ENCODE results near the gene TBC1D1. TPM values are rescaled to one million over a fixed set of nuclear protein-coding genes. Genes with fewer than 3 reads are reported as not detected.

Gene TBC1D1
- polyA plus RNA-seq, 2 donors, result 10.4 to 15.3 TPM

DNA sequence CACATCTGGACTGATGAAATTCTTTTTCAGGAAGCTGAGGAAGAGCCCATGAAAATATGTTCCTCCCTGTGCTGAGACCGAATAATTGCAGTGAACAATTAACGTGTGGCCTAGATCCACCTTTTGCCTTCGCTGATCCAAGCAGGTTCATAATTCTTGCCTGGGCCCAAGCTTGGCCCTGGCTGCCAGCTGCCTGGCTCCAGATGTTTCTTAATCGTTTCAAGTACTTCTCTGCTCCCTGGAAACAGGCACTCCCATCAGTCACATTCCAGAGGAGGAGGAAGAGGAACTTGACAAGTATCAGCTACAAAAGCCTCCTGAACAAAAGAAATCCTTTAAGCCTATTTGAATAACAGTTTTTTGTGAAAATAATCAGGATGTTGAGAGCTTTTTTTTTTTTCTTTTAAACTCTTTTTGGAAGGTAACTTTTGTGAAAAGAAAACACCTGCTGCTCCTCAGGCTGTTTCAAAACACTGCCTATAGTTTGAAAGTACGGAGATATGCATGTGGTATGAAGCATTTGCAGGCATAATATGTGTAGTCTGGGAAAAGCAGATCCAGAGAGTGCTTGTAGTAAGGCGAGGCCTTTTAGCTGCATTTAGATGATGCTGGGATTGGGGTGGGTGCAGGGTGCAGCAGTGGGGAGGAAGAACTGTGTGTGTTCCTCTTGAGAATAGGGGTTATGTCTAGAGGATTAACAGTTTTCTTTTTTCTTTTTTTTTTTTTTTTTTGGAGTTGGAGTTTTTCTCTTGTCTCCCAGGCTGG lies 223.7 kb downstream of the TBC1D1 start:
- H3K27ac ChIP-seq (ENCODE audit: low read depth in 2 of 2, low read length in 1 of 2), result no peak overlapping the region

GRCh38 chr4:38115601-38116000 lies 224.7 kb downstream of the TBC1D1 start:
- Histone ChIP-seq H3K27me3 (ENCODE audit: control insufficient read depth in 1 of 2, insufficient read depth in 2 of 2, low read length in 2 of 2) (no peaks in the 10 kb centered on the region), H3K9me3 (ENCODE audit: control insufficient read depth in 2 of 2, insufficient read depth in 1 of 2, low read depth in 1 of 2, low read length in 1 of 2) (no peaks in the 10 kb centered on the region), H3K27ac (ENCODE audit: low read depth in 2 of 2, low read length in 1 of 2) (no peak overlapping the region), H3K4me3 (ENCODE audit: low read depth in 1 of 2, low read length in 2 of 2) (no peak overlapping the region), H3K4me1 (ENCODE audit: control insufficient read depth in 2 of 2, insufficient read depth in 2 of 2, low read length in 1 of 2) (no peaks in the 10 kb centered on the region), H3K36me3 (ENCODE audit: control insufficient read depth in 2 of 2, insufficient read depth in 2 of 2, low read length in 1 of 2) (no peaks in the 10 kb centered on the region)
- 80% methylated on average over 5 of the region's 5 CpGs for WGBS, 2 donors

More for the DNA sequence above, 223.7 kb downstream of the TBC1D1 start:
- Histone ChIP-seq H3K9me3 (ENCODE audit: control insufficient read depth in 2 of 2, insufficient read depth in 1 of 2, low read depth in 1 of 2, low read length in 1 of 2) (no peaks in the 10 kb centered on the region), H3K4me1 (ENCODE audit: control insufficient read depth in 2 of 2, insufficient read depth in 2 of 2, low read length in 1 of 2) (no peaks in the 10 kb centered on the region), H3K27me3 (ENCODE audit: control insufficient read depth in 1 of 2, insufficient read depth in 2 of 2, low read length in 2 of 2) (no peaks in the 10 kb centered on the region), H3K36me3 (ENCODE audit: control insufficient read depth in 2 of 2, insufficient read depth in 2 of 2, low read length in 1 of 2) (no peaks in the 10 kb centered on the region), H3K4me3 (ENCODE audit: low read depth in 1 of 2, low read length in 2 of 2) (no peak overlapping the region)
- WGBS, 2 donors, result 24 to 43% methylated on average over 6 of the region's 6 CpGs

DNA sequence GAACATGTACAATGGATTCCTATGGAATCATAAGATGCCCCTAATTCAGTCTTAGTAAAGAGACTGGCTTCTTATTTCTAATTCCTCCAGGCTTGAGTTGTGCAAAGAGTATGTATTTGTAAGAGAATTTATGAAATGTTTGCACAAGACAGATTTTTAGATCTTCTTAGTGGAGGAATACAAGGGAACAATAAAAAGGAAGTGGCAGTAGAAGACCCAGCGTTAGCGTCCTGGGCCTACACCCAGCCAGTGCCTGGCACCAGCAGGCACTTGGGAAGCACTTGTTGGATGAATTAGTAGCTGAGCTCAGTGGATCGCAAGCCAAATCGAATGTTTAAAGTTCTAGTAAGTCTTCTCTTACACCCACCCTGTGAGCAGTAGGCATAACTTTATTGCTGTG lies 226.7 kb downstream of the TBC1D1 start:
- H3K27ac ChIP-seq (ENCODE audit: low read depth in 2 of 2, low read length in 1 of 2), result no peak overlapping the region
- no peaks in the 10 kb centered on the region for H3K27me3 ChIP-seq (ENCODE audit: control insufficient read depth in 1 of 2, insufficient read depth in 2 of 2, low read length in 2 of 2)
- no peaks in the 10 kb centered on the region for H3K4me1 ChIP-seq (ENCODE audit: control insufficient read depth in 2 of 2, insufficient read depth in 2 of 2, low read length in 1 of 2)
- H3K36me3 ChIP-seq (ENCODE audit: control insufficient read depth in 2 of 2, insufficient read depth in 2 of 2, low read length in 1 of 2), result no peaks in the 10 kb centered on the region
- WGBS, 2 donors, result 73 to 79% methylated on average over 4 of the region's 4 CpGs
- no peak overlapping the region for H3K4me3 ChIP-seq (ENCODE audit: low read depth in 1 of 2, low read length in 2 of 2)
- H3K9me3 ChIP-seq (ENCODE audit: control insufficient read depth in 2 of 2, insufficient read depth in 1 of 2, low read depth in 1 of 2, low read length in 1 of 2), result no peaks in the 10 kb centered on the region

DNA sequence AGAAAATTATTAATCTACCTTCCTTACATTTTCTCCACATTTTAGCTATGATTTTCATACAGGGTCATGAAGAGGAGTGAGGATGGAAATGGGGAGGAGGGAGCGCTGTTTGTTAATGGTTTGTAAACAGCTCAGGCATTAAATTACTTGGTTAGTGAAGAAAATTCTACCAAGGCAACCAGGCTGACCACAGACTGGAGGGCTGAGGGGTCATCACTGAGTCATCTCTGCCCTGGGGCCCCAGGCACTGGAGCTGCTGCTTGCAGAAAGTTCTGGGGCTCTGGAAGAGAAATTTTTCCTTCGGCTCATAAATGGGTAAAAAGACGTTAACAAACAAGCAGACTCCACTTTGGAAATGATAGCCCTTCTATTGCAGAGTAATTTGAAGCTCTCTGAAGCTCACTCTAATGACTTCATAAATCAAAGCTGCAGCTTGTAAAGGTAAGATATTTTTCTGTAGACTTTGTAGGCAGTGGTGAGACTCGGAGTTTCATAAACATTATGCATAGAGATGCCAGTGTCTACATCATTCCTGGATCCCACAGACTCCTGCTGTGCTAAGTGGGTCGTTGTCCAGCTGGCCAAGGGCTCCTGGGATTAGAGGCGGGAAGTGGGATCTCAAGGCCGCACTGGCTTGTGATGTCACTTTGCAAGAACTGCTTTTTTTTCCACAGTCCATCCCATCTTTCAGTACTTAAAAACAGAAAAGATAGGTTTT lies 228.9 kb downstream of the TBC1D1 start:
- H3K9me3 ChIP-seq (ENCODE audit: control insufficient read depth in 2 of 2, insufficient read depth in 1 of 2, low read depth in 1 of 2, low read length in 1 of 2), result no peaks in the 10 kb centered on the region
- H3K4me1 ChIP-seq (ENCODE audit: control insufficient read depth in 2 of 2, insufficient read depth in 2 of 2, low read length in 1 of 2), result no peaks in the 10 kb centered on the region
- no peak overlapping the region for H3K27ac ChIP-seq (ENCODE audit: low read depth in 2 of 2, low read length in 1 of 2)
- 68 to 78% methylated on average over 7 of the region's 7 CpGs for WGBS, 2 donors
- no peaks in the 10 kb centered on the region for H3K27me3 ChIP-seq (ENCODE audit: control insufficient read depth in 1 of 2, insufficient read depth in 2 of 2, low read length in 2 of 2)
- H3K4me3 ChIP-seq (ENCODE audit: low read depth in 1 of 2, low read length in 2 of 2), result no peak overlapping the region
- H3K36me3 ChIP-seq (ENCODE audit: control insufficient read depth in 2 of 2, insufficient read depth in 2 of 2, low read length in 1 of 2), result no peaks in the 10 kb centered on the region

DNA sequence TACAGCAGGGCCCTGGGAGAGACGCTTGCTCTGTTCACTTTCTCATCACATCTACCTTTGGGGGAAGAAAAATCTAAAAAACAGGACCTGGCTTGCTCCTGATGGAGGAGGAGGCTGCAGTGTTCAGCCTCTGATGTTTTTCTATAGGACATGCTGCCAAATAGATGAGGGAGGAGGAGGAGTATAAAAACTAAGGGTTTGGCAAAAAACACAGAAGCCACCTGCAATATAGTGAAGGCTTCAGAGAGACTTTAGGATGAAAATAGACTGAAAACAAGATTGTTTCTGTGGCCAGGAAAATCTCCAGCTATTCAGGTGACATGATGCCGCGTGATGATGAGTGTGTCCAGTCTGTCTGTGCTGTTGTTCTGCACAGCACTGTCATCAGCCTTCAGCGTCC lies 229.9 kb downstream of the TBC1D1 start:
- peaks cover 0 to 2% of the 10 kb centered on the region in 2 donors for H3K36me3 ChIP-seq (ENCODE audit: control insufficient read depth in 2 of 2, insufficient read depth in 2 of 2, low read length in 1 of 2)
- H3K27ac ChIP-seq (ENCODE audit: low read depth in 2 of 2, low read length in 1 of 2), result no peak overlapping the region
- 79 to 84% methylated on average over 4 of the region's 4 CpGs for WGBS, 2 donors

DNA sequence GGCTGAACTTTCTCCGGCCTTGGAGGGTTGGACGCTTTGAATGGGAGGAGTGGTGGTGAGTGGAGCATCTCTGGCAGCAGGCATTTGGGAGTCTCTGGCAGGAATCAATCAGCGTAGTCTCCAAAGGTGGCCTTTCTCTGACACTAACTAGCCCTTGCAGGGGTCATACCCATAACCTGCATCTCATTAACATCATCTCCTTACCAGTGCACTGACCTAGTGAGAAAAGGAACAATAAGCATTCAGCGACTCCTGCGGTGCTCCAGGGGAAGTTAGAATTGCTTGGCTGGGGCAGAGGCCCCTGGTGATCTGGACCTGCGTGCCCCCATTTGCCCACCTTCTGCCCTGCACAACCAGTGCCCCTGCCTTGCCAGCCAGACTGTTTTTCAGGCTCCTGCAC lies 231.2 kb downstream of the TBC1D1 start:
- WGBS, 2 donors, result 96% methylated on average over 6 of the region's 6 CpGs
- Histone ChIP-seq H3K27ac (ENCODE audit: low read depth in 2 of 2, low read length in 1 of 2) (no peak overlapping the region), H3K27me3 (ENCODE audit: control insufficient read depth in 1 of 2, insufficient read depth in 2 of 2, low read length in 2 of 2) (no peaks in the 10 kb centered on the region), H3K36me3 (ENCODE audit: control insufficient read depth in 2 of 2, insufficient read depth in 2 of 2, low read length in 1 of 2) (peaks cover 0 to 2% of the 10 kb centered on the region in 2 donors), H3K4me1 (ENCODE audit: control insufficient read depth in 2 of 2, insufficient read depth in 2 of 2, low read length in 1 of 2) (no peaks in the 10 kb centered on the region), H3K9me3 (ENCODE audit: control insufficient read depth in 2 of 2, insufficient read depth in 1 of 2, low read depth in 1 of 2, low read length in 1 of 2) (no peaks in the 10 kb centered on the region), H3K4me3 (ENCODE audit: low read depth in 1 of 2, low read length in 2 of 2) (no peak overlapping the region)

More for the DNA sequence above, 229.9 kb downstream of the TBC1D1 start:
- H3K4me3 ChIP-seq (ENCODE audit: low read depth in 1 of 2, low read length in 2 of 2), result no peak overlapping the region
- no peaks in the 10 kb centered on the region for H3K9me3 ChIP-seq (ENCODE audit: control insufficient read depth in 2 of 2, insufficient read depth in 1 of 2, low read depth in 1 of 2, low read length in 1 of 2)
- no peaks in the 10 kb centered on the region for H3K27me3 ChIP-seq (ENCODE audit: control insufficient read depth in 1 of 2, insufficient read depth in 2 of 2, low read length in 2 of 2)
- H3K4me1 ChIP-seq (ENCODE audit: control insufficient read depth in 2 of 2, insufficient read depth in 2 of 2, low read length in 1 of 2), result no peaks in the 10 kb centered on the region

GRCh38 chr4:38123555-38123954 lies 232.7 kb downstream of the TBC1D1 start:
- H3K27ac ChIP-seq (ENCODE audit: low read depth in 2 of 2, low read length in 1 of 2), result no peak overlapping the region
- peaks cover 0 to 2% of the 10 kb centered on the region in 2 donors for H3K36me3 ChIP-seq (ENCODE audit: control insufficient read depth in 2 of 2, insufficient read depth in 2 of 2, low read length in 1 of 2)
- 84 to 88% methylated on average over 5 of the region's 5 CpGs for WGBS, 2 donors
- no peaks in the 10 kb centered on the region for H3K4me1 ChIP-seq (ENCODE audit: control insufficient read depth in 2 of 2, insufficient read depth in 2 of 2, low read length in 1 of 2)
- H3K9me3 ChIP-seq (ENCODE audit: control insufficient read depth in 2 of 2, insufficient read depth in 1 of 2, low read depth in 1 of 2, low read length in 1 of 2), result no peaks in the 10 kb centered on the region
- H3K27me3 ChIP-seq (ENCODE audit: control insufficient read depth in 1 of 2, insufficient read depth in 2 of 2, low read length in 2 of 2), result no peaks in the 10 kb centered on the region
- no peak overlapping the region for H3K4me3 ChIP-seq (ENCODE audit: low read depth in 1 of 2, low read length in 2 of 2)

GRCh38 chr4:38124961-38125360 lies 234.1 kb downstream of the TBC1D1 start:
- peaks cover 0 to 2% of the 10 kb centered on the region in 2 donors for H3K36me3 ChIP-seq (ENCODE audit: control insufficient read depth in 2 of 2, insufficient read depth in 2 of 2, low read length in 1 of 2)
- no peaks in the 10 kb centered on the region for H3K9me3 ChIP-seq (ENCODE audit: control insufficient read depth in 2 of 2, insufficient read depth in 1 of 2, low read depth in 1 of 2, low read length in 1 of 2)
- WGBS, 2 donors, result 95 to 96% methylated on average over 5 of the region's 5 CpGs
- no peak overlapping the region for H3K4me3 ChIP-seq (ENCODE audit: low read depth in 1 of 2, low read length in 2 of 2)
- no peaks in the 10 kb centered on the region for H3K27me3 ChIP-seq (ENCODE audit: control insufficient read depth in 1 of 2, insufficient read depth in 2 of 2, low read length in 2 of 2)
- H3K27ac ChIP-seq (ENCODE audit: low read depth in 2 of 2, low read length in 1 of 2), result no peak overlapping the region
- H3K4me1 ChIP-seq (ENCODE audit: control insufficient read depth in 2 of 2, insufficient read depth in 2 of 2, low read length in 1 of 2), result peaks cover 0 to 2% of the 10 kb centered on the region in 2 donors

GRCh38 chr4:38125816-38126215 lies 234.9 kb downstream of the TBC1D1 start:
- peaks cover 0 to 2% of the 10 kb centered on the region in 2 donors for H3K36me3 ChIP-seq (ENCODE audit: control insufficient read depth in 2 of 2, insufficient read depth in 2 of 2, low read length in 1 of 2)
- peaks cover 0 to 2% of the 10 kb centered on the region in 2 donors for H3K4me1 ChIP-seq (ENCODE audit: control insufficient read depth in 2 of 2, insufficient read depth in 2 of 2, low read length in 1 of 2)
- WGBS, 2 donors, result 65 to 68% methylated on average over 2 of the region's 2 CpGs
- H3K4me3 ChIP-seq (ENCODE audit: low read depth in 1 of 2, low read length in 2 of 2), result no peak overlapping the region
- H3K27ac ChIP-seq (ENCODE audit: low read depth in 2 of 2, low read length in 1 of 2), result no peak overlapping the region
- no peaks in the 10 kb centered on the region for H3K27me3 ChIP-seq (ENCODE audit: control insufficient read depth in 1 of 2, insufficient read depth in 2 of 2, low read length in 2 of 2)
- no peaks in the 10 kb centered on the region for H3K9me3 ChIP-seq (ENCODE audit: control insufficient read depth in 2 of 2, insufficient read depth in 1 of 2, low read depth in 1 of 2, low read length in 1 of 2)
